ENCODE measurements around the gene TXNDC5.
"Not testable (repeated sequence)": the region's sequence is repeated elsewhere in the genome, so short reads cannot be mapped to it uniquely, and the experiment has no call there.

DNA sequence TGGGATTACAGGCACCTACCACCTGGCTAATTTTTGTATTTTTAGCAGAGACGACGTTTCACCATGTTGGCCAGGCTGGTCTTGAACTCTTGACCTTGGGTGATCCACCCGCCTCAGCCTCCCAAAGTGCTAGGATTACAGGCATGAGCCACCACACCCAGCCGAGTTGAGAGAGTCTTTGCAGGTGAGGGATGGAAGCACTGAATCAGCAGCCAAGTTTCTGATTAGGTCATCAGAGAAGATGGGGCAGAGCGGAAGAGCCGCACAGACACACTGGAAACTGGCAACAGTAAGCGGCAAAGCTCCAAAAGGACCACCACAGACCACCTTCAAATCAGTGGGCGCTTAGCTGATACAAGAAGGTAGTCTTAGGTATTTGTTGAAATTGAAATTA lies 12.4 kb downstream of the TXNDC5 start:
- TF ChIP-seq, protein P1, sequence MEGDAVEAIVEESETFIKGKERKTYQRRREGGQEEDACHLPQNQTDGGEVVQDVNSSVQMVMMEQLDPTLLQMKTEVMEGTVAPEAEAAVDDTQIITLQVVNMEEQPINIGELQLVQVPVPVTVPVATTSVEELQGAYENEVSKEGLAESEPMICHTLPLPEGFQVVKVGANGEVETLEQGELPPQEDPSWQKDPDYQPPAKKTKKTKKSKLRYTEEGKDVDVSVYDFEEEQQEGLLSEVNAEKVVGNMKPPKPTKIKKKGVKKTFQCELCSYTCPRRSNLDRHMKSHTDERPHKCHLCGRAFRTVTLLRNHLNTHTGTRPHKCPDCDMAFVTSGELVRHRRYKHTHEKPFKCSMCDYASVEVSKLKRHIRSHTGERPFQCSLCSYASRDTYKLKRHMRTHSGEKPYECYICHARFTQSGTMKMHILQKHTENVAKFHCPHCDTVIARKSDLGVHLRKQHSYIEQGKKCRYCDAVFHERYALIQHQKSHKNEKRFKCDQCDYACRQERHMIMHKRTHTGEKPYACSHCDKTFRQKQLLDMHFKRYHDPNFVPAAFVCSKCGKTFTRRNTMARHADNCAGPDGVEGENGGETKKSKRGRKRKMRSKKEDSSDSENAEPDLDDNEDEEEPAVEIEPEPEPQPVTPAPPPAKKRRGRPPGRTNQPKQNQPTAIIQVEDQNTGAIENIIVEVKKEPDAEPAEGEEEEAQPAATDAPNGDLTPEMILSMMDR (IDR thresholded peaks at IDR 0.05; ENCODE audit: low read length) = not testable (repeated sequence)
- not testable (repeated sequence) for TF ChIP-seq EZH2 (IDR thresholded peaks at IDR 0.05; ENCODE audit: borderline replicate concordance, low read length)

All from OCI-LY1 (cell line).